GM18867 (cell line): Measurements from ENCODE around the gene CALN1.
A peak's percentile ranks its signal among the peaks of the same experiment; 100 is the strongest.
"Not testable (repeated sequence)": the region's sequence is repeated elsewhere in the genome, so short reads cannot be mapped to it uniquely, and the experiment has no call there.

ENCODE experiments used
- ATAC-seq: cut with Tn5 transposase; IDR thresholded peaks from one replicate; pipeline ENCODE4 v1.9.1; 2021; ENCODE audit warnings: mild to moderate bottlenecking, moderate library complexity; ENCODE audit not compliant: unreplicated experiment

Gene CALN1

DNA sequence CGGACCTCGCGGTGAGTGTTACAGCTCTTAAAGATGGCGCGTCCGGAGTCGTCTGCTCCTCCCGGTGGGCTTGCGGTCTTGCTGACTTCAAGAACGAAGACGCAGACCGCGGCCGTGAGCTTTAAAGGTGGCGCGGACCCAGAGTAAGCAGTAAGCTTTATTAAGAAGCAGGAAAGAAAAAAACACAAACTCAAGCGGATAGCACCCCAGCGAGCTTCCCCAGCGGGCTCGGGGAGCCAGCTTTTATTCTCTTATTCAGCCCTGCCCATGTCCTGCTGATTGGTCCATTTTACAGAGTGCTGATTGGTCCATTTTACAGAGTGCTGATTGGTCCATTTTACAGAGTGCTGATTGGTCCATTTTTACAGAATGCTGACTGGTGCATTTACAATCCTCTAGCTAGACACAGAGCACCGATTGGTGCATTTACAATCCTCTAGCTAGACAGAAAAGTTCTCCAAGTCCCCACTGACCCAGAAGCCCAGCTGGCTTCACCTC, at the start of gene CALN1:
TSS of gene CALN1 (minus strand) at position 218 of the 498 bp plus-strand sequence.
- ATAC-seq: not testable (repeated sequence)

DNA sequence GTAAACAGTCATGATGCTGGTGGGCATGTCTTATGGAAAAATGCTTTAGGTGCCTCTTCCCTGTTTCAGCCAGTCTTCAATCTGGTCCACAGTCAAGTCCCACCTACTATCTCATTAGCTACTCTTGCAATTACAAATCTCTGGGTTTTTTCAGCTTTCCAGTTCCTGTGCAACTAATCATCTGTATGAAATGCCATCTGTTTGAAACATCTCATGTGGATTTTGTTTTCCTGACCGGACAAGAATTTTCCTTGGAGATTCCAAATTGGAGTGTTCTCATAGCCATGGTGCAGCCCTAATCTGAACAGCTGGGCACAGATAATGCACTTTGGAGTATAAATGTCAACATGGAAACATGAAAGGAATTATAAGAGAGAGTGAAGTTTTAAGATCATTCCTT, 41.3 kb upstream of the CALN1 start:
- no peak for ATAC-seq

DNA sequence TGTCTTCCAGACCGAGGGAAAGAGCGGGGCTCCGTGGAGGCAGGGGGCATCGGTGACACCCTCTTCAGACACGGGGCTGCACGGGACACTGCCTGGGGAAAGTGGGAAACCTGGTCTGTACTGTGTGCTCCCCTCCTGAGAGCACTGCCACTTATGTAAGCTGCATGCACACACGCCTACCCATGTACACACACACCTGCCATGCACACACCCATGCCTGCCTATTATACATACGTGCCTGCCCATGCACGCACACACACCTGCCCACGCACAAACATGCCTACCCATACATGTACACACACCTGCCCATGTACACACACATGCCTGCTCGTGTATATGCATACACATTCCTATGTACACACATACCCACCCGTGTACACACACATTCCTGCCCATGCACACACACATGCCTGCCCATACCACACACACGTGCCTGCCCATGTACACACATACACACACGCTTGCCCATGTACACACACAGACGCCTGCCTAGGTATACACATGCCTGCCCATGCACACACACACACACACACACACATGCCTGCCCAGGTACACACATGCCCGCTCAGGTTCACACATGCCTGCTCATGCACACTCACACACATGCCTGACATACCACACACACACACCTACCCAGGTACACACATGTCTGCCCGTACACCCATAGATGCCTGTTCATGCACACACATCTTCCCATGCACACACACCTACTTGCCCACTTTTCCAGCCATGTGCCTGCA, 35.5 kb upstream of the CALN1 start:
- ATAC-seq: no peak

DNA sequence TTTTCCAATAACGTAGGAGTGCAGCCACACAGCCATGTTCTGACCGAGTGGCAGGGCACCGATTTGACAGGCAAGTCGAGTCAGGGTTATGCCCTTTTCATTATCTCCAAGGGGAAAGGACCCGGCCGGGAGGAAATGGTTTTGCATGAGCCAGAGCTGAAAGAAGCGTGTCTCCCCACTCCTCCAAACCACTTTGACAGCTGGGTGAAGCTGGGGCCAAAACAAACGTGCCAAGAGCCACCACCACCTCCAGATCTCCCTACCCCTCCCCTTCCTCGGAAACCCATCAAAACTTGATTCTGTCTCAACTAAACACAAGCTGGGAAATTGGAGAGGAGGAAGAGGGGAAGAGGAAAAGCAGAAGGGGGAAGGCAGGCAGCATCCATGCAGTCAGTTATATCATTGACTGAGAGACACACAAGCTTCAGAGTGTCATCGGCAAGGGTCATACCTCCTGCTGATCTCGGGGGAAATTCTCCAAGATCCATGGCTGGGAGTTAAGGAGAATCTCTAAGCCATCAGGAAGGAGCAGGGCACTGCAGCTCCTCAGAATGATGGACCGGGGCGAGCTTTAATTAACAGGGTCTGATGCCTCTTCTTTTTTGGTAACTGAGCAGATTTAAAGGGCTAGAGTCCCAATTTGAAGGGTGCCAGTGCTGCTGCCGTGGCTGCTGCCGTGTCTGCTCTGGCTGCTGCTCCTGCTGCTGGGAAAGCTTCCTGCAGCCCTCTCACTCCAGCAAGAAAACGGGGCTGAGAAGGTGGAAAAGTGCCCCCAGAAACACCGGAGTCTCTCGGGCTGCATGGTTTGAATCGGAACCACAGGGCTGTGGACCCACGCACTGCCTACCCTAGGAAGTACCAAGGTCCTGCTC, 34.7 kb upstream of the CALN1 start:
- ATAC-seq: no peak

DNA sequence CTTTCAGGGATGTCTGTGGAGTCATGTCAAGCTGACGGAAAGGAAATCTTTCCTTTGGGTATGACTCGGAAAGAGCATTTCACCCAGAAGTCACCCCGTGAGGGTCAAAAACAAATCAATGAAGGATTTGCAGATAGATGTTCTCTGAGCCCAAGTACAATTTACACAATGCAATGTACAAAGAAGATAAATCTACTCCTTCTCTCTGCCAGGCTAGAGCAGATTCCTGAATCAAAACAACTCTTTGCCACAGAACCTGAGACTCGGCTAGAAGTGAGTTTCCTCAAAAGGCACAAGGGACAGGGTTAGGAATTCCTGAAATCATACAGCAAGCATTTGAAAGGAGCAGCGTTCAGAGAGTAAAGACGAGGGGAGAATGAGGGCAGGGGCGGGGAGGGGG, 34.0 kb upstream of the CALN1 start:
- ATAC-seq: no peak

DNA sequence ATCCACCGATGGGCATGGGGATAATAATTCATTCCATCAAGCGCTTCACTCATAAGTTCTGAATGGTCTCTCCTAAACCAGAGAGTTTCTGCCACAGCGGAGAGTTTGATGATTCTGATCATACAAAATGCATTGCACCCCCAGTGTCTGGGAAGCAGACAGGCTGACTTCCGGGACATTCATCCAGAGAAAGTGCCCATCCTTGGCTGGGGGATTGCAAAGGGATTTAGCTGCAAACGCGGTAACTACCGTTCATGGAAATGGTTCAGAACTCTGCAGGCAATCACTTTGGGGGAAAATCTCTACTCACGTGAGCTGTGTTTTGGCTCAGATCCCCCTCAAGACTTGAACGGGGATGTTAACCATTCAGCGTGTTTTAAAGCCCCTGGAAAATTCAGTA, 33.4 kb upstream of the CALN1 start:
- ATAC-seq: no peak

DNA sequence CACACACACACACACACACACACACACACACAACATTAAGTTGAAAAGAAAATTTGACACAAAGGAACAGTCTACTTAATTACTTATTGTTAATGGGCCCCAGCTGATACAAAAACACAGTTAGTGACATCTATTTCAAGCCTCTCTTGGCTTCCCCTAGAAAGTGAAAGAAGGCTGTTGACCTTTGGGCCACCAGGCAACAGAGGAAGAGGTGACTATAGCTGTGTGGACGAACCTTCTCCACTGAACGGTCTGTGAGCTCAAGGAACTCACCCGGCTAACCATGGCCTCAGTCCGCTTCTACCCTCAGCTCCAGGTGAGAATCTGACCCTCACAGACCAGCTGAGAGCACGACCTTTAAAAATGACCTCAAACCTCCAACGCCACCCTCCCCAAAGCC, 32.9 kb upstream of the CALN1 start:
- peak; percentile 90 for ATAC-seq

DNA sequence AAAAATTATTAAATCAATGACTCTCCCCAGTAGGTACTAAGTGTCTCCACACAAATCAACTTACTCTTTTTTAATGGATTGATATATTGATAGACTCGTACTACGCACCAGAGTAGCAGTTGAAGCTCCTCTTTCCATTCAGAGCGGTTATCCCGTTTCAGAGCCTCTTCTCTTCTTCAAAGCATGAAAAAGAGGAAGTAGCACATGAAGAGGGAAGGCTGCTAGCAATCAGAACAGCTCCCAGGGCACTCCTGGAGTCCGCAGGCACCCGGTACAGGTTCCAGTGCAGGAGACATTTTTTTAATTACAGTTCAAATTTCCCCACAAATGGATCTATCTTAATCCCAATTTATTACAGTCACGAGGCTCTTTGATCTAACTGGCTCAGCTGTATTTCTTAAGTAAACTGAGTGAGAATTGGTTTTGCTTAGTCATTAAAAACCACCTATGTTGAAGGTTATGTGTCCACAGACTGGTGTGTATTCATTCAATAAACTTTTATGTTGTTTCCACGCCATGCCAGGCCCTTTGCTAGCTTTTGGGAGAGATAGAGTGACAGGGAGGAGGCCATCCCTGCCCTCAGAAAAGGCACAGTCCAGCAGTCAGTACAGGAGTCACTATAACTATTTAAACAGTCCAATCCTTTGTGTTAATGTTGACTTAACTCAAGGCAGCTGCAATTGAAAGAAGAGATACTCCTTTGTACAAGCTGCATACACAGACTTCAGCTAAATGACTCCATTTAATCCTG, 32.1 kb upstream of the CALN1 start:
- no peak for ATAC-seq

DNA sequence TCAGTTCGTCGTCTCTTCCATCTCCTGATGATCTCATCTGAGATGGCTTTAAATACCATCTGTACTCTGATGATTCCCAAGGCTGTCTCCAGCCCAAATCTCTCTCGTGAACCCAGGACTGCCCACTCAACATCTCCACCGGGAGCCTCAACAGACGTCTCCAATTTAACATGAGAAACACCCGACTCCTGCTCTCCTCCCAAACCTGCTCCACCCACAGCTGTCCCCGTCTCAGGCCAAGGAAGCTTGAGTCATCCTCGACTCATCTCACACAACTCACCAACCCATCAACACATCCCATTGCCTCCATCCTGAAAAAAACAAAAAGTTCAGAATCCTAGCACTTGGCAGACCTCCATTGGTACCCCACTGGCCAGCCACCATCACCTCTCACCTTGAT, 29.7 kb upstream of the CALN1 start:
- ATAC-seq: no peak

DNA sequence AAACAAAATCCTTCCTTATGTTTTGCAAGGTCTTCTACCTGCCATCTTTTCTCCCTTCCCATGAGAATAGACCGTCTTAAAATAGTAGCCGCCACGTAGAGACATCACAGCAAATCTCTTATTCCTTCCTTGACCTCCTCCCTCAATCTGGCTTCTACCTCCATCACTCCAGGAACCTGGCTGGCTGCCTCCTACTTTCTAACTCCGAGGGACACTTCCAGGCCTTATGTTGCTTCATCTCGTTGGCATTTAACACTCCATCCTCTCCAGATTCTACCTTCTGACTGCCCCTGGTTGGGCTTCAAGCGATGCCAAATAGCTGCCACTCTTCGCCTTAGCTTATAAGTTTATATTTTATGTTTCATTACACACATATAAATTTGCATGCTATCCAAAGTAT, 26.4 kb upstream of the CALN1 start:
- ATAC-seq: no peak

DNA sequence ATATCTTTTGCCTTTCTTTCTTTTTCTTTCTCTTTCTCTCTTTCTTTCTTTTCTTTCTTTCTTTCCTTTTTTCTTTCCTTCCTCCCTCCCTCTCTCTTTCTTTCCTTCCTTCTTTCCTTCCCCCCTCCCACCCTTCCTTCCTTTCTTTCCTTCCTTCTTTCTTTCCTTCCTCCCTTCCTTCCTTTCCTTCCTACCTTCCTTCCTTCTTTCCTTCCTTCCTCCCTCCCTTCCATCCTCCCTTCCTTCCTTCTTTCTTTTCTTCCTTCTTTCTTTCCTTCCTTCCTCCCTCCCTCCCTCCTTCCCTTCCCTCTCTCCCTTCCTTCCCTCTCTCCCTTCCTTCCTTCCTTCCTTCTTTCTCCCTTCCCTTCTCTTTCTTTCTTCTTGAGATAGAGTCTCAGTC, 25.5 kb upstream of the CALN1 start:
- no peak for ATAC-seq

DNA sequence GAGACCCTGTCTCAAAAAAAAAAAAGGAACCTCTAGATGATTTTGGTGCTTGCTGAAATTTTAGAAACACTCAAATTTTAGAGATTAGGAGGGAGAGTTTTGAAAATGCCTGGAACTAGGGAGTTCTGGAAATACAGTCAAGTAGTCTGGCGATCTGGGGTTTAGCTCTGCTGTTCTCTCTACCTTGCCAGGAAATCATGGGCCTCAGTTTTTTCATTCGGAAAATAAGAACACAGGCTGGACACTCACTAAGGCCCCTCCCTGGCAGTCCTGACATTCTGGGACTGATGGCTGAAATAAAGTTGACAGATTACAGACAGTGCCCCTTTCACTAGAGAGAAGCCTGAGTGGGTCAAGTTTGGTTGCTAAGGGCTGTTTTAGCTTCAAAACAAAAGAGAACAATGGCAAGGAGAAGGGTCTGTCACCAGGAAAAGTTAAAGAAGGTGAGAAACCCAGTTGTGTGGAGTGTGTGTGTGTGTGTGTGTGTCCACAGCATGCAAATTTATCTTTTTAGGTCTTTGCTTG, 25.0 kb upstream of the CALN1 start:
- no peak for ATAC-seq

DNA sequence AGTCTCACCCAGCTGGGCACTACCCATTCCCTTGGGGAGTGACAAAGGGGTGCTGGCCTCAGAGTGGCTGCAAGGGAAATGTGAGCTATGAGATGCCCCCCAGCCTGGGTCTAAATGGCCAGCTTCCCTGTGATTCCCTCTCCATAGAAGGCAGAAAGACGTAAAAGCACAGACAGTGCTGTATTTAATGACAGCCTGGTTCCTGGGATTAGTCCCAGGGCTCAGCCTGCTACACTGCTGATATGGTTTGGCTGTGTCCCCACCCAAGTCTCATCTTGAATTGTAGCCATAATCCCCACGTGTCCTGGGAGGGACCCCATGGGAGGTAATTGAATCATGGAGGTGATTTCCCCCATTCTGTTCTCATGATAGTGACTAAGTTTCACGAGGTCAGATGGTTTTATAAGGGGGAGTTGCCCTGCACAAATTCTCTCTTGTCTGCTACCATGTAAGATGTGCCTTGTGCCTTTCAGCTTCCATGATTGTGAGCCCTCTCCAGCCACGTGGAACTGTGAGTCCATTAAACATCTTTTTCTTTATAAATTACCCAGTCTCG, 23.9 kb upstream of the CALN1 start:
- ATAC-seq: no peak

DNA sequence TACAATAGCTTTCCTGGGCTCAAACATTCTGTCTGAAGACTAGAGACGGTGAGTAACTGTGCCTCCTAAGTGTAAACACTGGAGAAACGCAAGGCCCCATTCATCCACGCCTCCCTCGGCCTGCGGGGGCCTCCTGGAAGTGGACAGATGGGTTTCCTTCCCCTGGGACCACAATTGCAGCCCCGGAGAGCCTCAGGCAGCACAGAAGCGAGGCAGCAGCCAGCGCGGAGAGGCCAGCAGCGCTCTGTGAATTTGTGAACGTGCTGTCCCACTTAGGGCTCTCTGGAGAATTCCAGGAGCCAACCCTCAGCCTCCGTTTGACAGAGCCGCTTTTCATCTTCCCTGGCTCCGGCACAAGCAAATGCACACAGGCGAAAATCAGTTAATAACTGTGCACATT, 23.2 kb upstream of the CALN1 start:
- ATAC-seq: no peak

DNA sequence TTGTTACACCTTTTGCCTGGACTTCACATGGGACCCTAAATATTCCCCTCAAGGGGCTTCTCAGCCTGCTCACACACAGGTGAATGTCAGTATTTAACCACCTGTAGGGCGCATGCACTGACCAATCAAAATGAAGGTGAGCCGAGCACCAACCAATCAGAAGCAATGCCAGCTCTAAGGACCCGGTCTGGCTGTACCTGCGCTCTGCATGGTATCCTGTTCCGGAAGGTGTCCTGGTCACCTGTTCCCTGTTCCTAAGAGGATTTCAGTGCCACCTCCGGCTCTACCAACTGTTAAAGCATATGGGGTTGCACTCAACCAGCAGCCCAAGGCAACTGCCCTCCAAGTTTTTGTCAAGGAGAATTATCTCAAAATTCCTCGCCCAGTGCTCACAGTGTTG, 18.4 kb upstream of the CALN1 start:
- no peak for ATAC-seq

DNA sequence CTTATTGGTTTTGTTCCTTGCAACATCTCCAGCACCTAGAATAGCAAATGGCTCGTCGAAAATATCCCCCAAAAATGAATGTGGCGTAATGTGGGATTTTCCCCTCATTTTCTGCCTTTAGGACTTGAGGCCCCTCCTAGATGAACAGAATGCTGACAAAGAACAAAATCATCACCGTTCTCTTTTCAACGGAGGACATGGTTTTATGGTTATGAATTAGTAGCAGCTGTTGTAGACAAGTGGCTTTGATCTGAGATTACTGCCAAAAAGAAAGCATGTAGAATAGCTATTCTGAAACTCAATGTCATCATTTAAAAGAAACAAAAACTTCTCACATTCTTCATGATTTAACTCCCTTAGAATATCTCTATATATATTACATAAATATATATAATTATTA, 17.2 kb upstream of the CALN1 start:
- no peak for ATAC-seq

DNA sequence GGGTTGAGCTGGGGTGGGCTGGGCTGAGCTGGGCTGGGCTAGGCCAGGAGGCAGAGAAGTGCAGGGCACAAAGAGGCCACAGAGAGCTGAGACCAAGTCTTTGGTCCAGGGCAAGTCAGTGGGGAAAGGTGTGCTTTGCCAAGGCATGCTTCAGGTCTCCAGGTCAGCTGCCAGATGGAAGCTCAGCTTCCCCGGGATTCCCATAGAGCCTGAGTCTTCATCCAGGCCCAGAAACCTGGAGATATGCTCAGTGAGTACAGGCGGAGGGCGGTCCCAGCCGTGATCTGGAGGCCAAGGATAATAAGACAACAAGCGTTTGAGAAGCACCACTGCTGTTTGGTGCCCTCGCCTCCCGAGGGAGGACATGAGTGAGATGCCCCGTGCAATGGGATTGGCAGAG, 4.7 kb upstream of the CALN1 start:
- ATAC-seq: no peak

DNA sequence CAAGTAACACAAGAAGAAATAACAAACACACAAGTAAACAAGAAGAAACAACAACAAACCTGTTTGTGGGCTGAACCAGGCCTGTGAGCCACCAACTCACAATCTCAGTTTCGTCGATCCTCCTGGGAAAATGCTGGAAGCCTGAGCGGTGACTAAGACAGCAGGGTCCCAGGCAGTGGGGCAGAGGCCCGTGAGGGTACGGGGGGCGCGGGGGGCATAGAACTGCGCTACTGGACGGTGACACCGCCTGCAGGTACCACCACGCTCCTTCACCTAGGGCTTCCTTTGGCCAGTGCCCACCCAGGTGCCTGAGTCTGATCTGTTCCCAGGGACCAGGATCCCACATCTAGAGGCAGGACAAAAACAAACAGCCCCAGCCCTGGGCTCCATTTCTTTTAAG, 3.4 kb upstream of the CALN1 start:
- no peak for ATAC-seq

DNA sequence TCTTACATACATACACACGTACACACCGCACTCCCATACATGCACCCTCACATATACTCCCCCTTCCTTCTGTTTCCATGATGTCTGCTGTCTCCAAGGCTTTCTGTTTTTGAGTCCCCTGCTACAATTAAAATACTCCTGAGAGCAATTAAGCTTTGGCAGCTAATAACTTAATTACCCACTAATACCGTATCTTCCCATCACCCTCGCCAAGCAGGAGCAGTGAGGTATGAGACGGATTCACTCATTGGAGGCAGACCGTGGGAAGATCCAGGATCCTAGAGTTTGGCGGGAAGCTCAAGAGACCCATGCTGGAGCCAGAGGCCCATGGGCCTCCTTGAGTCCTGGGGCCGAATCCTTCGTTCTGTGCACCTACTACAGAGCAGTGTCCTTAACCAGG, 1.7 kb upstream of the CALN1 start:
- no peak for ATAC-seq

DNA sequence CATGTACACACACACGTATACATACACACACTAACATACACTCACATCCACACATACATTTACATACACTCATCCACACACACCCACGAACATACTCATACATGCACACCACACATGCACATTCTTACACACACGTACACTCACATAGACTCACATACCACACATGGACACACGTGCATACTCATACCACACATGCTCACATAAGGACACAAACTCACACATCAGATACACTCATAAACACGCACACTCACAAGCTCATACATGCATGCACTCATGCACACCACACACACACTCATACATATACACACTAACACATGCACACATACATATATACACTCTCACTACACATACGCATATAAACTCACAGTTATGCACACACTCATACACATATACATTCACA, 1.2 kb upstream of the CALN1 start:
- no peak for ATAC-seq

DNA sequence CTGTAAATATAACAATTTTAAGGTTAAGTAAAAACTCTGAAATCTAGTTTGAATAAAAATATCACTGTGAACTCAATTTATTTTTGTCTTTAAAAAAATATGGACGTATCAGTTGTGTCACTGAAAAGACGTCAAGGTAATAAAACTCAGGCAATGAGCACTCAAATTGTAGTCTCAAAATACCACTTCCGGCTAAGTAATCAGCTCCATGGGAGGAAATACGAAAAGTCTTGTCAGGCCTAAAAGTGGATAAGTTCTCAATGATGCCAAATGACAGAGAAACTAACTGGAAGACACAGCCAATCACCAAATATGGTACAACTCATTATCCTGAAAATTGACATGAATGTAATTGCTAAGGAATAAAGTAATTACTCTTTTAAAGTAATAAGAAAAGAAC, 719 bp downstream of the CALN1 start:
- no peak for ATAC-seq
